Astrocyte (in vitro differentiated cells and primary cell): ENCODE results near the gene MTF1.

Source experiments
- EZH2 ChIP-seq: IDR thresholded peaks from 2 replicates; pipeline ENCODE4 v1.6.1; 2012; ENCODE audit warnings: mild to moderate bottlenecking, low read length, inconsistent platforms; ENCODE audit not compliant: insufficient read depth
- TF ChIP-seq, protein P1 (sequence below): IDR thresholded peaks from 2 replicates; pipeline ENCODE4 v1.5.1; 2011; ENCODE audit warnings: low read depth, mild to moderate bottlenecking, inconsistent platforms, low read length, moderate library complexity; ENCODE audit not compliant: insufficient read depth

DNA sequence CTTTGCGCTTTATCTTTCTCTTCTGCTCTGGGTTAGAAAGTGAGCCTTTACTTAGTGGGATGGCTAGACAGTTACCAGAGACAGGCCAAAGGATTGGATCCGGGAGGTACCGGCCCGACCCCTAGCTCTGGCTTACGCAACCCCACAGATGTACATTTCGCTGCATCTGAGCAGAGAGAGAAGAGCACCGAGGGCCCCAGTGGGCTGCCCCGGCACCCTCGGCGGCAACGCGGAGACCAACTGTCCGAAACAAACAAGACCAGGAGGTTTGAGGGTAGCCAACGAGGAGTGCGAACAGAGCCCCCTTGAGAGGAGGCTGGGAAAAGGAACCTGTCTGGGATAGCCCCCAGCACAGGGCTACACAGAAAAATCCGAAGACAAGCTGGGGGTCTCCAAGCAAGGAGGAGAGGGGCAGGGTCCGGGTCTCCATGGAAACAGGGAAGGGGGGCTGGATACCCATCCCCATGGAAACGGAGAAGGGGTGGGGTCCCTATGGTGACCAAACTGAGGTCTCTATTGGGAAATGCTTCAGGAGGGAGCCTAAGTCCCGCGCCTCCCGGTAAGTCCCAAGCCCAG is 373 bp downstream of the MTF1 start:
- TF ChIP-seq, protein P1, sequence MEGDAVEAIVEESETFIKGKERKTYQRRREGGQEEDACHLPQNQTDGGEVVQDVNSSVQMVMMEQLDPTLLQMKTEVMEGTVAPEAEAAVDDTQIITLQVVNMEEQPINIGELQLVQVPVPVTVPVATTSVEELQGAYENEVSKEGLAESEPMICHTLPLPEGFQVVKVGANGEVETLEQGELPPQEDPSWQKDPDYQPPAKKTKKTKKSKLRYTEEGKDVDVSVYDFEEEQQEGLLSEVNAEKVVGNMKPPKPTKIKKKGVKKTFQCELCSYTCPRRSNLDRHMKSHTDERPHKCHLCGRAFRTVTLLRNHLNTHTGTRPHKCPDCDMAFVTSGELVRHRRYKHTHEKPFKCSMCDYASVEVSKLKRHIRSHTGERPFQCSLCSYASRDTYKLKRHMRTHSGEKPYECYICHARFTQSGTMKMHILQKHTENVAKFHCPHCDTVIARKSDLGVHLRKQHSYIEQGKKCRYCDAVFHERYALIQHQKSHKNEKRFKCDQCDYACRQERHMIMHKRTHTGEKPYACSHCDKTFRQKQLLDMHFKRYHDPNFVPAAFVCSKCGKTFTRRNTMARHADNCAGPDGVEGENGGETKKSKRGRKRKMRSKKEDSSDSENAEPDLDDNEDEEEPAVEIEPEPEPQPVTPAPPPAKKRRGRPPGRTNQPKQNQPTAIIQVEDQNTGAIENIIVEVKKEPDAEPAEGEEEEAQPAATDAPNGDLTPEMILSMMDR: no peak
- TF ChIP-seq EZH2: no peak
